ENCODE data around the gene ANKS1B. TPM values are rescaled to one million over a fixed set of nuclear protein-coding genes. Genes with fewer than 3 reads are reported as not detected.

Gene ANKS1B
- total and polyA plus RNA-seq, 4 donors: 0.03 to 3.4 (median 0.53) TPM

- H3K4me3 ChIP-seq (ENCODE audit: low read depth in 1 of 3, low read length in 3 of 3): no peak overlapping the region
- H3K9ac ChIP-seq (ENCODE audit: low read depth in 1 of 2, low read length in 2 of 2): no peak overlapping the region
- H3K27ac ChIP-seq (ENCODE audit: low read depth in 1 of 2, low read length in 2 of 2): no peak overlapping the region
- no peak for DNase-seq (ENCODE audit: low spot score)
- TF ChIP-seq HNF4G (IDR thresholded peaks at IDR 0.05): no peak
- no peak for TF ChIP-seq HNF4A (conservative IDR thresholded peaks at IDR 0.05)
- no peak for TF ChIP-seq MAX (IDR thresholded peaks at IDR 0.05)
- no peak for TF ChIP-seq RAD21 (IDR thresholded peaks at IDR 0.05)
- TF ChIP-seq YY1 (IDR thresholded peaks at IDR 0.05): no peak
- peaks cover 0 to 2% (median 0%) of the 10 kb centered on the region in 4 donors for H3K27me3 ChIP-seq (ENCODE audit: control insufficient read depth in 4 of 4, insufficient read depth in 4 of 4, low read length in 3 of 4)
- no peaks in the 10 kb centered on the region for H3K9me3 ChIP-seq (ENCODE audit: control insufficient read depth in 4 of 4, low read length in 3 of 4)
- no peaks in the 10 kb centered on the region for H3K4me1 ChIP-seq (ENCODE audit: control insufficient read depth in 4 of 4, insufficient read depth in 4 of 4, low read length in 3 of 4)
- no peaks in the 10 kb centered on the region for H3K36me3 ChIP-seq (ENCODE audit: control insufficient read depth in 4 of 4, insufficient read depth in 3 of 4, low read depth in 1 of 4, low read length in 3 of 4)
Observed at GRCh38 chr12:99528478-99528877, 456.3 kb downstream of the ANKS1B start.

DNA sequence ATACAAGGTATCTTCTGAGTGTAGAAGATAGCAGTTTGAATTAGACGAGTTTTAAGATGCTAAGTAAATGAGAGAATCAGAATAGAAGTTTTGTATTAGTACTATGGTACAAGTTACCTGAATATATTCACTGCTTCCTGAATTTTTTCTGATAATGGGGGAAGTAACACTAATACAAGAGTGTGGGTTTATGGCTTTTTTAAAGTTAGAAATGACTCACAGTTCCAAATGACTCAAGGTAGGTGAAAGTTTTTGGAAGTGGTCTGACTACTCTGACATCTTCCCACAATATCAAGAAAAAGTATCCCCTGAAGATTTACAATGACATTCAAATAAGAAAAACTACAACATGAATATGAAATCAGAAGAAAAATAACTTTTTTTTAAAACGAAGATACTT is 460.9 kb downstream of the ANKS1B start:
- 56% methylated on average over 2 of the region's 2 CpGs for WGBS
- Histone ChIP-seq H3K27me3 (ENCODE audit: control insufficient read depth in 4 of 4, insufficient read depth in 4 of 4, low read length in 3 of 4) (no peaks in the 10 kb centered on the region), H3K27ac (ENCODE audit: low read depth in 1 of 2, low read length in 2 of 2) (no peak overlapping the region), H3K4me3 (ENCODE audit: low read depth in 1 of 3, low read length in 3 of 3) (no peak overlapping the region), H3K9ac (ENCODE audit: low read depth in 1 of 2, low read length in 2 of 2) (no peak overlapping the region), H3K36me3 (ENCODE audit: control insufficient read depth in 4 of 4, insufficient read depth in 3 of 4, low read depth in 1 of 4, low read length in 3 of 4) (no peaks in the 10 kb centered on the region), H3K4me1 (ENCODE audit: control insufficient read depth in 4 of 4, insufficient read depth in 4 of 4, low read length in 3 of 4) (no peaks in the 10 kb centered on the region), H3K9me3 (ENCODE audit: control insufficient read depth in 4 of 4, low read length in 3 of 4) (no peaks in the 10 kb centered on the region)
- TF ChIP-seq MAX (IDR thresholded peaks at IDR 0.05) (no peak), TAF1 (conservative IDR thresholded peaks at IDR 0.05) (no peak), HNF4A (conservative IDR thresholded peaks at IDR 0.05) (no peak), NR2F2 (IDR thresholded peaks at IDR 0.05) (no peak), RXRA (IDR thresholded peaks at IDR 0.05) (no peak), EGR1 (IDR thresholded peaks at IDR 0.05; ENCODE audit: low read depth in 2 of 2) (no peak), HNF4G (IDR thresholded peaks at IDR 0.05) (no peak), YY1 (IDR thresholded peaks at IDR 0.05) (no peak), GABPA (IDR thresholded peaks at IDR 0.05 in 1 of 2, conservative IDR thresholded peaks at IDR 0.05 in 1 of 2) (no peak), CTCF (IDR thresholded peaks at IDR 0.05; ENCODE audit: low read depth, low read length, missing input control) (no peak)
- DNase-seq (ENCODE audit: low spot score): no peak

DNA sequence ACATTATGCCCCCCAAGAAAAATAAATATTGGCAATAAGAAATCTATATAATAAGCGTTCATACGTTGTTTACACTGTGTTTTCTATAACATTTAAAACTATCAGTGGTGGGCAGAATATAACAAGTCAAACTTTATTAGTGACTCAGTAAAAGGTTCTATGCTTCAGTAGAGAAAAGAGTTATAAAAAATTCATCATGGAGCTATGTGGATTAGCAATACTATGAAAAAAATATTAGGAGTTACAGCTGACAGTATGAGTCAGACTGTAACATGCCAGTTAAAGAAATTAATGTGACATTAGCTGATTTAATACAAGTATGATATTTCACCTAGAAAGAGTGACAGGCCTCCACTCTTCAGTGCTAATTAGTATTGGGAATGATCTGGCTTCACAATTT is 462.3 kb downstream of the ANKS1B start:
- no peak for DNase-seq (ENCODE audit: low spot score)
- no peaks in the 10 kb centered on the region for H3K36me3 ChIP-seq (ENCODE audit: control insufficient read depth in 4 of 4, insufficient read depth in 3 of 4, low read depth in 1 of 4, low read length in 3 of 4)
- no peaks in the 10 kb centered on the region for H3K4me1 ChIP-seq (ENCODE audit: control insufficient read depth in 4 of 4, insufficient read depth in 4 of 4, low read length in 3 of 4)
- 31% methylated on average over 2 of the region's 2 CpGs for WGBS
- H3K4me3 ChIP-seq (ENCODE audit: low read depth in 1 of 3, low read length in 3 of 3): no peak overlapping the region
- TF ChIP-seq NR2F2 (IDR thresholded peaks at IDR 0.05) (no peak), RAD21 (IDR thresholded peaks at IDR 0.05) (no peak), EGR1 (IDR thresholded peaks at IDR 0.05; ENCODE audit: low read depth in 2 of 2) (no peak), GABPA (IDR thresholded peaks at IDR 0.05 in 1 of 2, conservative IDR thresholded peaks at IDR 0.05 in 1 of 2) (no peak), RXRA (IDR thresholded peaks at IDR 0.05) (no peak), SP1 (IDR thresholded peaks at IDR 0.05) (no peak), FOXA2 (IDR thresholded peaks at IDR 0.05) (no peak), FOXA1 (IDR thresholded peaks at IDR 0.05) (no peak), ATF3 (IDR thresholded peaks at IDR 0.05) (no peak)
- H3K9me3 ChIP-seq (ENCODE audit: control insufficient read depth in 4 of 4, low read length in 3 of 4): no peaks in the 10 kb centered on the region
- no peak overlapping the region for H3K9ac ChIP-seq (ENCODE audit: low read depth in 1 of 2, low read length in 2 of 2)
- no peak overlapping the region for H3K27ac ChIP-seq (ENCODE audit: low read depth in 1 of 2, low read length in 2 of 2)
- no peaks in the 10 kb centered on the region for H3K27me3 ChIP-seq (ENCODE audit: control insufficient read depth in 4 of 4, insufficient read depth in 4 of 4, low read length in 3 of 4)
